Fibroblast of lung (primary cell): ENCODE results near the gene CPSF7.

Experiments
- EZH2 ChIP-seq: IDR thresholded peaks from 2 replicates; pipeline ENCODE4 v1.5.1; 2012; ENCODE audit warnings: low read length, control low read depth, mild to moderate bottlenecking; ENCODE audit errors: missing control alignments
- TF ChIP-seq, protein P1 (sequence below), 2 donors: IDR thresholded peaks in 1 of 2; conservative IDR thresholded peaks in 1 of 2; 1 replicate in 1 of 2; 2 replicates in 1 of 2; pipeline ENCODE4 v1.5.1; 2011 to 2012; ENCODE audit warnings: low read length in 2 of 2, control low read depth in 1 of 2, inconsistent platforms in 1 of 2, low read depth in 1 of 2, mild to moderate bottlenecking in 1 of 2

GRCh38 chr11:61453695-61454094 is 23.9 kb upstream of the CPSF7 start:
- TF ChIP-seq, protein P1, sequence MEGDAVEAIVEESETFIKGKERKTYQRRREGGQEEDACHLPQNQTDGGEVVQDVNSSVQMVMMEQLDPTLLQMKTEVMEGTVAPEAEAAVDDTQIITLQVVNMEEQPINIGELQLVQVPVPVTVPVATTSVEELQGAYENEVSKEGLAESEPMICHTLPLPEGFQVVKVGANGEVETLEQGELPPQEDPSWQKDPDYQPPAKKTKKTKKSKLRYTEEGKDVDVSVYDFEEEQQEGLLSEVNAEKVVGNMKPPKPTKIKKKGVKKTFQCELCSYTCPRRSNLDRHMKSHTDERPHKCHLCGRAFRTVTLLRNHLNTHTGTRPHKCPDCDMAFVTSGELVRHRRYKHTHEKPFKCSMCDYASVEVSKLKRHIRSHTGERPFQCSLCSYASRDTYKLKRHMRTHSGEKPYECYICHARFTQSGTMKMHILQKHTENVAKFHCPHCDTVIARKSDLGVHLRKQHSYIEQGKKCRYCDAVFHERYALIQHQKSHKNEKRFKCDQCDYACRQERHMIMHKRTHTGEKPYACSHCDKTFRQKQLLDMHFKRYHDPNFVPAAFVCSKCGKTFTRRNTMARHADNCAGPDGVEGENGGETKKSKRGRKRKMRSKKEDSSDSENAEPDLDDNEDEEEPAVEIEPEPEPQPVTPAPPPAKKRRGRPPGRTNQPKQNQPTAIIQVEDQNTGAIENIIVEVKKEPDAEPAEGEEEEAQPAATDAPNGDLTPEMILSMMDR (conservative IDR thresholded peaks at IDR 0.05 in 1 of 2, IDR thresholded peaks at IDR 0.05 in 1 of 2; ENCODE audit: low read depth in 1 of 2, low read length in 2 of 2): no peak
- no peak for TF ChIP-seq EZH2
